Keratinocyte (primary cell): Measurements from ENCODE around the gene NRG2. TPM values are rescaled to one million over a fixed set of nuclear protein-coding genes. Genes with fewer than 3 reads are reported as not detected.
A peak's percentile ranks its signal among the peaks of the same experiment; 100 is the strongest.

Experiments
- DNase-seq: peaks from one replicate; pipeline ENCODE4 v3.0.0-alpha.2; 2011; ENCODE audit warnings: low read depth, missing footprints, low spot score
- FAIRE-seq: peaks from 2 replicates; lab custom pipeline; 2011; peaks lifted over from hg19 to GRCh38; lab: Jason Lieb, UNC
- H2AFZ ChIP-seq: 2 replicates; pipeline ENCODE4 v1.6.0; 2012; ENCODE audit warnings: low read length, control low read depth, inconsistent platforms; ENCODE audit not compliant: control insufficient read depth
- H3K27ac ChIP-seq: 2 replicates; pipeline ENCODE4 v1.5.1; 2011; ENCODE audit warnings: low read length; ENCODE audit not compliant: control insufficient read depth, insufficient read depth
- H3K27me3 ChIP-seq: 3 replicates; pipeline ENCODE4 v1.6.0; 2011; ENCODE audit warnings: low read length; ENCODE audit not compliant: control insufficient read depth, insufficient read depth; ENCODE audit errors: extremely low read depth
- H3K36me3 ChIP-seq, 2 experiments: 2 replicates in 1 of 2; 3 replicates in 1 of 2; pipeline ENCODE4 v1.5.1; 2011; ENCODE audit warnings: low read length in 2 of 2, mild to moderate bottlenecking in 1 of 2; ENCODE audit not compliant: control insufficient read depth in 2 of 2, insufficient read depth in 2 of 2; ENCODE audit errors: extremely low read depth in 1 of 2
- H3K4me1 ChIP-seq: 3 replicates; pipeline ENCODE4 v1.5.1; 2011; ENCODE audit warnings: low read length; ENCODE audit not compliant: control insufficient read depth, insufficient read depth; ENCODE audit errors: extremely low read depth
- H3K4me2 ChIP-seq: 3 replicates; pipeline ENCODE4 v1.6.0; 2011; ENCODE audit warnings: low read depth, low read length; ENCODE audit not compliant: control insufficient read depth, insufficient read depth; ENCODE audit errors: extremely low read depth
- H3K4me3 ChIP-seq, 3 experiments: fragments of 200-600 bp in 1 of 3; sonication (generic) in 1 of 3; 2 replicates in 2 of 3; 3 replicates in 1 of 3; pipeline ENCODE4 v1.5.1; 2011 to 2016; ENCODE audit warnings: low read length in 3 of 3, mild to moderate bottlenecking in 3 of 3, control low read depth in 2 of 3, inconsistent platforms in 1 of 3, low read depth in 1 of 3, mixed read lengths in 1 of 3, mixed run types in 1 of 3, moderate library complexity in 1 of 3; ENCODE audit not compliant: control insufficient read depth in 2 of 3, insufficient read depth in 2 of 3; ENCODE audit errors: extremely low read depth in 1 of 3
- H3K79me2 ChIP-seq: 2 replicates; pipeline ENCODE4 v1.6.0; 2012; ENCODE audit warnings: low read length; ENCODE audit not compliant: control insufficient read depth, insufficient read depth
- H3K9ac ChIP-seq: 3 replicates; pipeline ENCODE4 v1.6.0; 2011; ENCODE audit warnings: low read length; ENCODE audit not compliant: control insufficient read depth, insufficient read depth; ENCODE audit errors: extremely low read depth
- H3K9me1 ChIP-seq: 3 replicates; pipeline ENCODE4 v1.6.0; 2011; ENCODE audit warnings: low read length; ENCODE audit not compliant: control insufficient read depth, insufficient read depth; ENCODE audit errors: extremely low read depth
- H3K9me3 ChIP-seq: 2 replicates; pipeline ENCODE4 v1.5.1; 2012; ENCODE audit warnings: low read depth, low read length; ENCODE audit not compliant: control insufficient read depth
- H4K20me1 ChIP-seq: 3 replicates; pipeline ENCODE4 v1.6.0; 2011; ENCODE audit warnings: low read length; ENCODE audit not compliant: control insufficient read depth, insufficient read depth; ENCODE audit errors: extremely low read depth
- CTCF ChIP-seq, 3 experiments: IDR thresholded peaks in 1 of 3; conservative IDR thresholded peaks in 1 of 3; optimal IDR thresholded peaks in 1 of 3; 2 replicates in 2 of 3; 3 replicates in 1 of 3; pipeline versions ENCODE3 to v1.5.1; 2011; ENCODE audit warnings: low read length in 3 of 3, mild to moderate bottlenecking in 3 of 3, moderate library complexity in 2 of 3, control low read depth in 1 of 3, inconsistent platforms in 1 of 3; ENCODE audit not compliant: insufficient read depth in 2 of 3; ENCODE audit errors: extremely low read depth in 1 of 3
- EZH2 ChIP-seq: IDR thresholded peaks from one replicate; pipeline ENCODE4 v1.6.1; 2012; ENCODE audit warnings: inconsistent platforms, mild to moderate bottlenecking, low read length, moderate library complexity
- dilution Hi-C: fragments of 300-500 bp; cut with MboI; formaldehyde crosslinking; loops from one replicate; pipeline ENCODE4 v1.7.0; 2020; ENCODE audit warnings: low sequenced_read_pairs; ENCODE audit not compliant: extremely low pct_ligation_motif_present
- polyA plus RNA-seq, 5 experiments: library from polyadenylated mRNA; depleted of rRNA in 3 of 5; stranded (reverse) in 3 of 5; stranded (forward) in 1 of 5; unstranded in 1 of 5; fragments of >200 nt; gene quantifications; 1 replicate in 1 of 5; 2 replicates in 3 of 5; 3 replicates in 1 of 5; pipeline versions ENCODE4 v1.2.1 to v1.2.3, GENCODE V29; 2011 to 2012; ENCODE audit warnings: missing spikeins in 2 of 5, low read depth in 1 of 5, low replicate concordance in 1 of 5

Gene NRG2
- polyA plus RNA-seq, 1 donor (not counting 4 experiments of a cell fraction or from before 2014, with no cell fraction given) = 0.13 TPM

- no peak for TF ChIP-seq EZH2
- no peak for TF ChIP-seq CTCF (optimal IDR thresholded peaks at IDR 0.05 in 1 of 3, IDR thresholded peaks at IDR 0.05 in 1 of 3, conservative IDR thresholded peaks at IDR 0.05 in 1 of 3; ENCODE audit: extremely low read depth in 1 of 3, insufficient read depth in 2 of 3, low read length in 3 of 3)
- H3K27me3 ChIP-seq = peaks cover 8% of the 10 kb centered on the region
- H2AFZ ChIP-seq = no peak overlapping the region
- H3K4me2 ChIP-seq = peak overlapping the region; percentile 43
- H3K36me3 ChIP-seq = no peaks in the 10 kb centered on the region
- H3K4me1 ChIP-seq = peaks cover 17% of the 10 kb centered on the region
- peak overlapping the region in 1 of 3 experiments; percentile 16 for H3K4me3 ChIP-seq
- H3K9ac ChIP-seq = no peak overlapping the region
- no peaks in the 10 kb centered on the region for H3K79me2 ChIP-seq
- dilution Hi-C loops = no loop called here
- H3K27ac ChIP-seq = no peak overlapping the region
- DNase-seq (no peak), FAIRE-seq (no peak)
- H3K9me1 ChIP-seq = no peaks in the 10 kb centered on the region
- H4K20me1 ChIP-seq = no peaks in the 10 kb centered on the region
- no peaks in the 10 kb centered on the region for H3K9me3 ChIP-seq
Observed at GRCh38 chr5:140038373-140038957, 4.6 kb downstream of the NRG2 start.

- peaks cover 3% of the 10 kb centered on the region for H3K27me3 ChIP-seq
- dilution Hi-C loops = no loop called here
- H3K9me1 ChIP-seq = no peaks in the 10 kb centered on the region
- no peak overlapping the region for H3K9ac ChIP-seq
- H3K27ac ChIP-seq = no peak overlapping the region
- no peak for FAIRE-seq
- no peaks in the 10 kb centered on the region for H3K36me3 ChIP-seq
- no peak for TF ChIP-seq EZH2
- TF ChIP-seq CTCF (optimal IDR thresholded peaks at IDR 0.05 in 1 of 3, IDR thresholded peaks at IDR 0.05 in 1 of 3, conservative IDR thresholded peaks at IDR 0.05 in 1 of 3; ENCODE audit: extremely low read depth in 1 of 3, insufficient read depth in 2 of 3, low read length in 3 of 3) = no peak
- H2AFZ ChIP-seq = no peak overlapping the region
- H3K4me3 ChIP-seq = no peak overlapping the region
- peaks cover 8% of the 10 kb centered on the region for H3K4me1 ChIP-seq
- H3K4me2 ChIP-seq = no peak overlapping the region
- no peaks in the 10 kb centered on the region for H4K20me1 ChIP-seq
- no peaks in the 10 kb centered on the region for H3K79me2 ChIP-seq
- H3K9me3 ChIP-seq = no peaks in the 10 kb centered on the region
- no peak for DNase-seq
Observed at GRCh38 chr5:140037012-140037411, 6.1 kb downstream of the NRG2 start.
